Measurements from ENCODE around the gene TLE1. TPM values are rescaled to one million over a fixed set of nuclear protein-coding genes. Genes with fewer than 3 reads are reported as not detected.

TLE1 gene
- polyA plus RNA-seq, 3 donors, result 0.46 to 2.5 (median 1.2) TPM

GRCh38 chr9:81694541-81694940 is 5.2 kb upstream of the TLE1 start:
- Mint-ChIP-seq H3K27me3 (ENCODE audit: low read depth in 3 of 3) (peaks cover 26 to 45% (median 27%) of the 10 kb centered on the region in 3 donors), H3K4me3 (peak overlapping the region in 1 of 2 donors; percentile 9), H3K4me1 (peaks cover 11% of the 10 kb centered on the region), H3K27ac (no peak overlapping the region), H3K36me3 (no peaks in the 10 kb centered on the region), H3K9me3 (peaks cover 0 to 7% (median 0%) of the 10 kb centered on the region in 7 donors)
- peaks cover 18 to 35% of the 10 kb centered on the region in 2 donors for H3K27me3 ChIP-seq (ENCODE audit: control insufficient read depth in 2 of 2, insufficient read depth in 2 of 2, low read length in 2 of 2)
- whole genome bisulfite sequencing (ENCODE audit: insufficient coverage), result no CpG with 5 or more reads among the region's 7 CpGs
- no peak overlapping the region for H3K27ac ChIP-seq (ENCODE audit: low read depth in 1 of 2, low read length in 2 of 2)
- H3K4me1 ChIP-seq (ENCODE audit: control insufficient read depth in 1 of 2, insufficient read depth in 2 of 2, low read length in 2 of 2), result peaks cover 8 to 10% of the 10 kb centered on the region in 2 donors
- H3K79me2 ChIP-seq (ENCODE audit: insufficient read depth, low read length), result no peaks in the 10 kb centered on the region
- no peak for DNase-seq
- TF ChIP-seq CTCF (IDR thresholded peaks at IDR 0.05), result no peak
- no peak overlapping the region for H3K4me3 ChIP-seq (replicated peaks in 1 of 3; ENCODE audit: low read depth in 2 of 3, low read length in 3 of 3)
- intact Hi-C loops (cut with micrococcal nuclease), result no loop called here
- no peaks in the 10 kb centered on the region for H3K36me3 ChIP-seq (replicated peaks in 1 of 2; ENCODE audit: control insufficient read depth in 1 of 2, insufficient read depth in 2 of 2, low read length in 2 of 2)
- no peaks in the 10 kb centered on the region for H3K9me3 ChIP-seq (replicated peaks in 1 of 2; ENCODE audit: control insufficient read depth in 1 of 2, insufficient read depth in 1 of 2, low read length in 2 of 2)
- H3K9ac ChIP-seq (ENCODE audit: insufficient read depth, low read length, poor library complexity, severe bottlenecking), result no peak overlapping the region
- no peaks in the 10 kb centered on the region for H4K20me1 ChIP-seq (ENCODE audit: insufficient read depth, low read length)
- H2AFZ ChIP-seq (ENCODE audit: insufficient read depth, low read depth, low read length, poor library complexity, severe bottlenecking), result no peak overlapping the region
- H3K4me2 ChIP-seq (replicated peaks; ENCODE audit: extremely low read depth, low read length, poor library complexity, severe bottlenecking), result no peak overlapping the region

- Histone ChIP-seq H3K9ac (ENCODE audit: insufficient read depth, low read length, poor library complexity, severe bottlenecking) (no peak overlapping the region), H2AFZ (ENCODE audit: insufficient read depth, low read depth, low read length, poor library complexity, severe bottlenecking) (no peak overlapping the region), H3K27me3 (ENCODE audit: control insufficient read depth in 2 of 2, insufficient read depth in 2 of 2, low read length in 2 of 2) (peaks cover 18 to 35% of the 10 kb centered on the region in 2 donors), H3K4me3 (replicated peaks in 1 of 3; ENCODE audit: low read depth in 2 of 3, low read length in 3 of 3) (no peak overlapping the region), H3K4me1 (ENCODE audit: control insufficient read depth in 1 of 2, insufficient read depth in 2 of 2, low read length in 2 of 2) (peaks cover 11 to 16% of the 10 kb centered on the region in 2 donors), H3K9me3 (replicated peaks in 1 of 2; ENCODE audit: control insufficient read depth in 1 of 2, insufficient read depth in 1 of 2, low read length in 2 of 2) (no peaks in the 10 kb centered on the region), H3K4me2 (replicated peaks; ENCODE audit: extremely low read depth, low read length, poor library complexity, severe bottlenecking) (no peak overlapping the region), H3K27ac (ENCODE audit: low read depth in 1 of 2, low read length in 2 of 2) (no peak overlapping the region), H3K36me3 (replicated peaks in 1 of 2; ENCODE audit: control insufficient read depth in 1 of 2, insufficient read depth in 2 of 2, low read length in 2 of 2) (no peaks in the 10 kb centered on the region), H3K79me2 (ENCODE audit: insufficient read depth, low read length) (no peaks in the 10 kb centered on the region), H4K20me1 (ENCODE audit: insufficient read depth, low read length) (no peaks in the 10 kb centered on the region)
- Mint-ChIP-seq H3K27ac (no peak overlapping the region), H3K4me1 (peaks cover 13% of the 10 kb centered on the region), H3K27me3 (ENCODE audit: low read depth in 3 of 3) (peaks cover 27 to 50% (median 28%) of the 10 kb centered on the region in 3 donors), H3K36me3 (peaks cover 0 to 1% of the 10 kb centered on the region in 2 donors), H3K4me3 (peak overlapping the region in 1 of 2 donors; percentile 18), H3K9me3 (peaks cover 0 to 6% (median 1%) of the 10 kb centered on the region in 7 donors)
- intact Hi-C loops (cut with micrococcal nuclease), result no loop called here
- TF ChIP-seq CTCF (IDR thresholded peaks at IDR 0.05), result no peak
- DNase-seq, result no peak
- 83% methylated on average over 1 of the region's 6 CpGs for WGBS (ENCODE audit: insufficient coverage)
Observed at GRCh38 chr9:81693671-81694378, 4.5 kb upstream of the TLE1 start.
